Muscle of leg (tissue), 16 donors: ENCODE results near the gene NGRN. TPM values are rescaled to one million over a fixed set of nuclear protein-coding genes. Genes with fewer than 3 reads are reported as not detected.

ENCODE experiments used
- DNase-seq: peaks from one replicate; pipeline ENCODE4 v3.0.0; 2013
- H3K27ac ChIP-seq: one replicate; pipeline ENCODE4 v1.5.1; 2013; ENCODE audit warnings: mild to moderate bottlenecking, low read length, control low read depth
- H3K27me3 ChIP-seq: one replicate; pipeline ENCODE4 v1.6.1; 2013; ENCODE audit warnings: low read length; ENCODE audit not compliant: control insufficient read depth, insufficient read depth
- H3K36me3 ChIP-seq: one replicate; pipeline ENCODE4 v1.6.1; 2013; ENCODE audit warnings: low read length; ENCODE audit not compliant: control insufficient read depth, insufficient read depth
- H3K4me1 ChIP-seq: one replicate; pipeline ENCODE4 v1.6.1; 2013; ENCODE audit warnings: low read length; ENCODE audit not compliant: control insufficient read depth, insufficient read depth
- H3K4me3 ChIP-seq: one replicate; pipeline ENCODE4 v1.5.1; 2013; ENCODE audit warnings: low read length, control low read depth
- H3K9me3 ChIP-seq: replicated peaks from 2 replicates; pipeline ENCODE4 v1.6.1; 2013; ENCODE audit warnings: low read depth, low read length; ENCODE audit not compliant: control insufficient read depth
- WGBS: methylation state at CpG from one replicate; pipeline ENCODE4 v1.1.5; 2013; ENCODE audit warnings: missing lambda C conversion rate; ENCODE audit not compliant: insufficient coverage; 5-methylcytosine and 5-hydroxymethylcytosine counted together
- long read RNA-seq, 11 donors: transcript quantifications; one replicate each; lab custom pipeline, GENCODE V29; 2026
- polyA plus RNA-seq, 8 donors: library from polyadenylated mRNA; unstranded; fragments of 120-200 nt; gene quantifications; one replicate each; pipeline versions ENCODE4 v1.2.1 to v1.2.3, GENCODE V29; 2013; ENCODE audit warnings: inconsistent platforms in 1 of 8, low replicate concordance in 1 of 8; ENCODE audit not compliant: insufficient read length in 8 of 8, insufficient read depth in 1 of 8
- total RNA-seq: library from RNA; stranded (reverse); fragments of 120-200 nt; gene quantifications from one replicate; pipeline ENCODE4 v1.2.4, GENCODE V29; 2013

NGRN gene, protein sequence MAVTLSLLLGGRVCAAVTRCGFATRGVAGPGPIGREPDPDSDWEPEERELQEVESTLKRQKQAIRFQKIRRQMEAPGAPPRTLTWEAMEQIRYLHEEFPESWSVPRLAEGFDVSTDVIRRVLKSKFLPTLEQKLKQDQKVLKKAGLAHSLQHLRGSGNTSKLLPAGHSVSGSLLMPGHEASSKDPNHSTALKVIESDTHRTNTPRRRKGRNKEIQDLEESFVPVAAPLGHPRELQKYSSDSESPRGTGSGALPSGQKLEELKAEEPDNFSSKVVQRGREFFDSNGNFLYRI
- 103 TPM for total RNA-seq
- polyA plus RNA-seq, result 100 to 1,000 TPM; 102 to 110 (median 105) TPM
- long read RNA-seq, donor 1, full-length matches to known transcripts, result 42 of 42 reads
- long read RNA-seq, donor 1, partial matches to known transcripts, result 0 of 42 reads
- long read RNA-seq, donor 1, other reads (novel, unspliced or antisense), result 0 of 42 reads
- long read RNA-seq, donor 2, full-length matches to known transcripts, result 9 of 9 reads
- long read RNA-seq, donor 2, partial matches to known transcripts, result 0 of 9 reads
- long read RNA-seq, donor 2, other reads (novel, unspliced or antisense), result 0 of 9 reads
- long read RNA-seq, donor 3, full-length matches to known transcripts, result 108 of 108 reads
- long read RNA-seq, donor 3, partial matches to known transcripts, result 0 of 108 reads
- long read RNA-seq, donor 3, other reads (novel, unspliced or antisense), result 0 of 108 reads
- long read RNA-seq, donor 4, full-length matches to known transcripts, result 71 of 71 reads
- long read RNA-seq, donor 4, partial matches to known transcripts, result 0 of 71 reads
- long read RNA-seq, donor 4, other reads (novel, unspliced or antisense), result 0 of 71 reads
- long read RNA-seq, donor 5, full-length matches to known transcripts, result 189 of 195 reads
- long read RNA-seq, donor 5, partial matches to known transcripts, result 0 of 195 reads
- long read RNA-seq, donor 5, other reads (novel, unspliced or antisense), result 6 of 195 reads
- long read RNA-seq, donor 6, full-length matches to known transcripts, result 184 of 184 reads
- long read RNA-seq, donor 6, partial matches to known transcripts, result 0 of 184 reads
- long read RNA-seq, donor 6, other reads (novel, unspliced or antisense), result 0 of 184 reads
- long read RNA-seq, donor 7, full-length matches to known transcripts, result 143 of 143 reads
- long read RNA-seq, donor 7, partial matches to known transcripts, result 0 of 143 reads
- long read RNA-seq, donor 7, other reads (novel, unspliced or antisense), result 0 of 143 reads
- long read RNA-seq, donor 8, full-length matches to known transcripts, result 57 of 160 reads
- long read RNA-seq, donor 8, partial matches to known transcripts, result 103 of 160 reads
- long read RNA-seq, donor 8, other reads (novel, unspliced or antisense), result 0 of 160 reads
- long read RNA-seq, donor 9, full-length matches to known transcripts, result 88 of 88 reads
- long read RNA-seq, donor 9, partial matches to known transcripts, result 0 of 88 reads
- long read RNA-seq, donor 9, other reads (novel, unspliced or antisense), result 0 of 88 reads
- long read RNA-seq, donor 10, full-length matches to known transcripts, result 108 of 108 reads
- long read RNA-seq, donor 10, partial matches to known transcripts, result 0 of 108 reads
- long read RNA-seq, donor 10, other reads (novel, unspliced or antisense), result 0 of 108 reads
- long read RNA-seq, donor 11, full-length matches to known transcripts, result 98 of 241 reads
- long read RNA-seq, donor 11, partial matches to known transcripts, result 143 of 241 reads
- long read RNA-seq, donor 11, other reads (novel, unspliced or antisense), result 0 of 241 reads

DNA sequence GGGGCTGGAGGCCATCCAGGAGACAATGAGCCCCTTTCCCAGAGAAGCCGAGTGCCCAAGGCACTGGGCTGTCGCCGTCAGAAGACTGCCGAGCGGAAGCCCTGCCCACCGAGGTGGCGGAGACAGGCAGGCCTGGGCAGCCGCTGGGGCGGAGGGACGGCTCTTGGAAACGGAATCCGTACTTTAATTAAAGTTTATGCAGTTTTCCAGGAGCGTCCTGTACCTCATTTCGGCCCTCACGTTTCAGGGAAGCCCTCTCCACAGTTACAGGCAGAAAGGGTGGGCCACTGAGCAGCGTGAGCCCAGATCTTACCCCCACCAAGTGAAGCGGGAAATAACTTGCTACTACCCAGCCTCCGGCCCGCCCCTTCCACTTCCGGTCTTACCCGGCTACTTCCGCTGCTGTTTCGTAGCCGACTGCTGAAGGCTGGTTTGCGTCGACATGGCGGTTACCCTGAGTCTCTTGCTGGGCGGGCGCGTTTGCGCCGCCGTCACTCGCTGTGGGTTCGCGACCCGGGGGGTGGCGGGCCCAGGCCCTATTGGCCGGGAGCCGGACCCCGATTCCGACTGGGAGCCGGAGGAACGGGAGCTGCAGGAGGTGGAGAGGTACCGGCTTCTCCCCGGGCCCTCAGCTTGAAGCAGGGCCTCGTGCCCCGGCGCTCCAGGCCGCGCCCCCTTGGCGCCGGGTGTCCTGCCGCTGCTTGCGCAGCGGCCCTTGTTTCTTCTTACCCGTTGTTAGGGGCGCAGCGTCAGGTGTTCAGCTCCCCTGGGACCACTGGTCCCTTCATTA, at the start of gene NGRN:
TSS of gene NGRN (plus strand) at position 402 of the 790 bp plus-strand sequence. CDS start at position 443, 41 bp downstream.
- peak within 1 kb of the TSS; percentile 96 for H3K4me3 ChIP-seq
- WGBS, result under 1% methylated on average over 58 of the region's 59 CpGs
- H3K9me3 ChIP-seq, result no peaks in the 10 kb centered on the region
- peak within 1 kb of the TSS; percentile 97 for H3K27ac ChIP-seq
- peaks cover 23% of the 10 kb centered on the region for H3K36me3 ChIP-seq
- DNase-seq, result peak; percentile 98
- H3K4me1 ChIP-seq, result peaks cover 23% of the 10 kb centered on the region
- no peaks in the 10 kb centered on the region for H3K27me3 ChIP-seq

DNA sequence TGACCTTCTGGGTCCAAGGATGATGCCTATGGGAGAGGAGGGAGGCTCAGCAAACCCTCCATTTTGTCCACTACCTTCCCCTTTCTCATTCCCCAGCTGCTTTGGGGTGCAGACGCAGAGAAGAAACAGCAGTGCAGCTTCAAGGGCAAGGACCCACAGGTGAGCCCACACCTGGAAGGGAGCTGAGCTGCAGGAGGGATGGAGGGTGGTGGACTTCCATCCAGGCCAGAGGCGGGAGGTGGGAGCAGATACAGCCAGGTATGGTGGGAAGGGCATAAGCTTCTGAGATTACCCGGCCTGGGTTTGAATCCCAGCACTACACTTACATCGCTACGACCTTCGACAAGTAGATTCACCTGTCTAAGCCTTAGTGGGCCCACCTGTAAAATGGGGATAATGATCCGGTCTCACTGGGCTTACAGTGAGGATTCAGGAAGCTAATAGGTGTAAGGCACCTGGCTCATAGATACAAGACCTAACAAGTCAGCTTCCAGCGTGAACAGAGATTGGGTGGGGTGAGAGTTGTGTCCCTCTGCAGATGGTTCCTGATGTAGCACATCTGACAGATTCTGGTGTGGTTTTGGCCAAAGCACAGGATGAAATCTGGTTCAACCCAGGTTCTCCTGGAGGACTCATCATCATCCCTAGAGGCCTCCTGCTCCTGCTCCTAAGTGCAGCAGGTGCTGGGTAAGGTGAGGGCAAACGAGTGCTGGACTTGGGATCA, 47.6 kb upstream of the NGRN start:
- 92% methylated on average over 3 of the region's 9 CpGs for WGBS
- no peaks in the 10 kb centered on the region for H3K9me3 ChIP-seq
- H3K27ac ChIP-seq, result no peak overlapping the region
- DNase-seq, result no peak
- peaks cover 11% of the 10 kb centered on the region for H3K4me1 ChIP-seq
- peaks cover 3% of the 10 kb centered on the region for H3K36me3 ChIP-seq
- H3K27me3 ChIP-seq, result no peaks in the 10 kb centered on the region
- H3K4me3 ChIP-seq, result no peak overlapping the region

DNA sequence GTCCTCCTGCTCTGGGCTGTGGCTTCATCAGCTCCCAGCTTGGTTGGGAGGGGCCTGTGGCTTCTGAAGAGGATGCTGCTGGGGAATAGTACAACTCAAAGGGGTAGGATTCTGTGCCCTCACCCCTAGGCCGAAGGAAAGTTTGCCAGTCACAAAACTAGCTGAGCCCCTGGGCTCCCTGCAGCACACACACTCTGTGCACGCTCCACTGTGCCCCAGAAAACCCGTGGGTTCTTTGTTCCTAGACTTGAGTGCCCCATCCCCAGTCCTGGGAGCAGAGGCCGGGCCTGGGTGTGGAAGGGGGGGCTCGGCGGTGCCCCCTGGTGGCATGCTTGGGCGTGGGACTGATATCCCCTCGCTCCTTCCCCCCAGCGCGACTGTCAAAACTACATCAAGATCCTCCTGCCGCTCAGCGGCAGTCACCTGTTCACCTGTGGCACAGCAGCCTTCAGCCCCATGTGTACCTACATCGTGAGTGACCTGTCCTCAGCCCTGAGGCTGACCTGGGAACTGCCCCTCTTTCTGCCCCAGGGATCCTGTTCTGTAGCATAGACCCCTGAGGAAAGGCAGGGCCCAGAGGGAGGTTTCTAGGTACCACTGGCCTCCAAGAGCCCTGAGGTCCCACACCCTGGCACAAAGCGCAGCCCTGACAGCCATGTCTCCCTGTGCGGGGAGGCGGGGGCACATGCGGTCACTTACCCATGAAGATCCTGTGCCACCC, 45.9 kb upstream of the NGRN start:
- H3K4me1 ChIP-seq, result peaks cover 7% of the 10 kb centered on the region
- 66% methylated on average over 12 of the region's 17 CpGs for WGBS
- peak; percentile 27 for DNase-seq
- H3K4me3 ChIP-seq, result no peak overlapping the region
- H3K27ac ChIP-seq, result no peak overlapping the region
- no peaks in the 10 kb centered on the region for H3K27me3 ChIP-seq
- peaks cover 14% of the 10 kb centered on the region for H3K36me3 ChIP-seq
- no peaks in the 10 kb centered on the region for H3K9me3 ChIP-seq

DNA sequence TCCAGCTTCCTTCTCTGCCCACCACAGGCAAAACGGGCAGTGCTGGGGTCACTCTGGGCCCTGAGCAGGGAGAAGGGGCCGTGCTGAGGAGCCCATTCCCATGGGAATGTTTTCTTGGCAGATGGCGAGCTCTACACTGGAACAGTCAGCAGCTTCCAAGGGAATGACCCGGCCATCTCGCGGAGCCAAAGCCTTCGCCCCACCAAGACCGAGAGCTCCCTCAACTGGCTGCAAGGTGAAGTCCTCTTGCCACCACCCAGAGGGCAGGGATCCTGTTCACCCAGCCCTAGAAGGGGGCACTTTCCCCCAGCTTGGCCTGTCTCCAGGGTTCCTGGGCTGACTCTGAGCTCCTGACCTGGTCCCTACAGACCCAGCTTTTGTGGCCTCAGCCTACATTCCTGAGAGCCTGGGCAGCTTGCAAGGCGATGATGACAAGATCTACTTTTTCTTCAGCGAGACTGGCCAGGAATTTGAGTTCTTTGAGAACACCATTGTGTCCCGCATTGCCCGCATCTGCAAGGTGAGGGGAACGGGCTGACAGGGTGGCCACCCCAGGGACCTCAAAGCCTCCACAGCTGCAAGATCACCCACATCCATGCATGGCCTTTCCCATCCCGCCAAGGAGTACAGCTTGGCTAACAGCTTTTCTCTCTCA, 44.1 kb upstream of the NGRN start:
- no peaks in the 10 kb centered on the region for H3K9me3 ChIP-seq
- no peak overlapping the region for H3K4me3 ChIP-seq
- H3K27ac ChIP-seq, result no peak overlapping the region
- no peaks in the 10 kb centered on the region for H3K27me3 ChIP-seq
- H3K36me3 ChIP-seq, result peaks cover 26% of the 10 kb centered on the region
- H3K4me1 ChIP-seq, result peaks cover 7% of the 10 kb centered on the region
- 45% methylated on average over 12 of the region's 14 CpGs for WGBS
- peak; percentile 84 for DNase-seq

DNA sequence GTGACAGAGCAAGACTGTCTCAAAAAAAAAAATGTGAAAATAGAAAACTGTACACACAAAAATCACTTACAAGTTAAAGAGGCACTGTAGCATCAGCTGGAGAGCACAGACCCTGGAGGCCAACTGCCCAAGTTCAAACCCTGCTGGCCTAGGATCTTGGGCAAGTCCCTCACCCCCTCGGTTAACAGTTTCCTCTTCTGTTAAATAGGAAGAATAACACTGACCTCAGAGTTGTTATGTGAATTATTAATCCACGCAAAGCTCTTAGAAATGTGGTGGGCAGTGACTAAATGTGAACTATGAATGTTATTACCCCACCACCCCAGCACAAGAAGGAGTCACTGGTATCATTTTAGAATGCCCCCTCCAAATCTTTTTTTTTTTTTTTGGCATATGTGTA, 42.9 kb upstream of the NGRN start:
- no peak overlapping the region for H3K4me3 ChIP-seq
- WGBS, result no CpG with 5 or more reads among the region's 2 CpGs
- H3K27ac ChIP-seq, result no peak overlapping the region
- H3K9me3 ChIP-seq, result no peaks in the 10 kb centered on the region
- no peaks in the 10 kb centered on the region for H3K27me3 ChIP-seq
- H3K36me3 ChIP-seq, result peaks cover 30% of the 10 kb centered on the region
- peaks cover 7% of the 10 kb centered on the region for H3K4me1 ChIP-seq
- DNase-seq, result no peak

DNA sequence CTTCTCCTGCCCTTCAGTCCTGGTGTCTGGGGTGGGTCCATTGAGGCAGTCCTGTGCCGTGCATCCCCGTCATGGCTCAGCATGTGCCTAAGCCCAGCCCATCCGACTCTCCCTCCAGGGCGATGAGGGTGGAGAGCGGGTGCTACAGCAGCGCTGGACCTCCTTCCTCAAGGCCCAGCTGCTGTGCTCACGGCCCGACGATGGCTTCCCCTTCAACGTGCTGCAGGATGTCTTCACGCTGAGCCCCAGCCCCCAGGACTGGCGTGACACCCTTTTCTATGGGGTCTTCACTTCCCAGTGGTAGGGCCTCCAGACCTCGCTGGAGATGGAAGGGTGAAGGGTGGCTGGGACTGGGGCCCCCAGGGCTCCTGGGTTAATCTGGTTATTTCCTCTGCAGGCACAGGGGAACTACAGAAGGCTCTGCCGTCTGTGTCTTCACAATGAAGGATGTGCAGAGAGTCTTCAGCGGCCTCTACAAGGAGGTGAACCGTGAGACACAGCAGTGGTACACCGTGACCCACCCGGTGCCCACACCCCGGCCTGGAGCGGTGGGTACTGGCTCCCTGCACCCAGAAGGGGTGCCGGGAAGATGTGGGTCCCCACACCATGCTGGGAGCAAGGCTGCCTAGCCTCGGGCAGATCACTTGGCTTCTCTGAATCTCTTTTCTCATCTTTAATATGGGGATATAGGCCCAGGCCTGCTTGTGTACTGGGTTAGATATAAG, 41.9 kb upstream of the NGRN start:
- Histone ChIP-seq H3K4me1 (peaks cover 7% of the 10 kb centered on the region), H3K36me3 (peaks cover 37% of the 10 kb centered on the region), H3K27ac (no peak overlapping the region), H3K4me3 (no peak overlapping the region), H3K9me3 (no peaks in the 10 kb centered on the region), H3K27me3 (no peaks in the 10 kb centered on the region)
- no peak for DNase-seq
- WGBS, result 94% methylated on average over 18 of the region's 22 CpGs

DNA sequence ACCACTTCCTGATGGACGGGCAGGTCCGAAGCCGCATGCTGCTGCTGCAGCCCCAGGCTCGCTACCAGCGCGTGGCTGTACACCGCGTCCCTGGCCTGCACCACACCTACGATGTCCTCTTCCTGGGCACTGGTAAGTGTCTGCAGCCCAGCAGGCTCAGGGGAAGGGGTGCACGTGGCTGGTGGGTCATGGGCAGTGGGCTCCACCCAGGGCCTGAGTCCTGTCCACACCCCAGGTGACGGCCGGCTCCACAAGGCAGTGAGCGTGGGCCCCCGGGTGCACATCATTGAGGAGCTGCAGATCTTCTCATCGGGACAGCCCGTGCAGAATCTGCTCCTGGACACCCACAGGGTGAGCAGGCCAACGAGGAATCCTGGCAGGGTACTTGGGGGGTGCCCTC, 40.4 kb upstream of the NGRN start:
- H3K36me3 ChIP-seq, result peaks cover 45% of the 10 kb centered on the region

More for the DNA sequence above, 40.4 kb upstream of the NGRN start:
- Histone ChIP-seq H3K9me3 (no peaks in the 10 kb centered on the region), H3K27ac (no peak overlapping the region), H3K27me3 (no peaks in the 10 kb centered on the region), H3K4me1 (peaks cover 7% of the 10 kb centered on the region), H3K4me3 (no peak overlapping the region)
- WGBS, result 89% methylated on average over 16 of the region's 17 CpGs
- DNase-seq, result no peak
